AG10803 (cell line): Measurements from ENCODE around the gene MAGEA3.
"Not testable (repeated sequence)": the region's sequence is repeated elsewhere in the genome, so short reads cannot be mapped to it uniquely, and the experiment has no call there.

Source experiments
- DNase-seq: peaks from one replicate; pipeline ENCODE4 v3.0.0; 2010; ENCODE audit warnings: low read depth
- H3K4me3 ChIP-seq: 2 replicates; pipeline ENCODE4 v1.5.1; 2011; ENCODE audit warnings: mild to moderate bottlenecking, low read length, control low read depth
- CTCF ChIP-seq: conservative IDR thresholded peaks from 2 replicates; pipeline ENCODE4 v1.5.1; 2011; ENCODE audit warnings: mild to moderate bottlenecking, low read length, control low read depth, inconsistent platforms

The MAGEA3 gene

GRCh38 chrX:152735101-152735500, 36.5 kb downstream of the MAGEA3 start:
- no peak overlapping the region for H3K4me3 ChIP-seq
- no peak for TF ChIP-seq CTCF
- no peak for DNase-seq

GRCh38 chrX:152735860-152736511, 37.4 kb downstream of the MAGEA3 start:
- TF ChIP-seq CTCF, result no peak
- no peak for DNase-seq
- no peak overlapping the region for H3K4me3 ChIP-seq

GRCh38 chrX:152736528-152736927, 37.9 kb downstream of the MAGEA3 start:
- H3K4me3 ChIP-seq, DNase-seq: not testable (repeated sequence)

- H3K4me3 ChIP-seq, result no peak overlapping the region
- TF ChIP-seq CTCF, result no peak
Observed at GRCh38 chrX:152738560-152738959, 40.0 kb downstream of the MAGEA3 start.

More at GRCh38 chrX:152738560-152738959, 40.0 kb downstream of the MAGEA3 start:
- DNase-seq, result no peak
